ENCODE measurements around the gene LHFPL3.

The LHFPL3 gene

GRCh38 chr7:104793066-104793465, 464.7 kb downstream of the LHFPL3 start:
- H3K4me1 Mint-ChIP-seq: no peaks in the 10 kb centered on the region
- peaks cover 6% of the 10 kb centered on the region for H3K27me3 Mint-ChIP-seq (ENCODE audit: low read depth, poor library complexity)
- H3K9me3 Mint-ChIP-seq: no peaks in the 10 kb centered on the region
- no peak for DNase-seq
- H3K27ac Mint-ChIP-seq: no peak overlapping the region
- H3K36me3 Mint-ChIP-seq (ENCODE audit: low read depth): no peaks in the 10 kb centered on the region
- H3K4me3 Mint-ChIP-seq: no peak overlapping the region
- TF ChIP-seq CTCF (IDR thresholded peaks at IDR 0.05): no peak

- Mint-ChIP-seq H3K4me1 (no peaks in the 10 kb centered on the region), H3K36me3 (ENCODE audit: low read depth) (no peaks in the 10 kb centered on the region), H3K9me3 (no peaks in the 10 kb centered on the region), H3K27me3 (ENCODE audit: low read depth, poor library complexity) (peaks cover 6% of the 10 kb centered on the region), H3K27ac (no peak overlapping the region), H3K4me3 (no peak overlapping the region)
- DNase-seq: no peak
- TF ChIP-seq CTCF (IDR thresholded peaks at IDR 0.05): no peak
These were observed 465.8 kb downstream of the LHFPL3 start for GRCh38 chr7:104794154-104794553.

- Mint-ChIP-seq H3K4me1 (no peaks in the 10 kb centered on the region), H3K9me3 (no peaks in the 10 kb centered on the region), H3K36me3 (ENCODE audit: low read depth) (no peaks in the 10 kb centered on the region), H3K27ac (no peak overlapping the region), H3K4me3 (no peak overlapping the region), H3K27me3 (ENCODE audit: low read depth, poor library complexity) (peaks cover 9% of the 10 kb centered on the region)
- DNase-seq: no peak
- no peak for TF ChIP-seq CTCF (IDR thresholded peaks at IDR 0.05)
These were observed 466.2 kb downstream of the LHFPL3 start for GRCh38 chr7:104794589-104794988.

GRCh38 chr7:104795086-104795485, 466.7 kb downstream of the LHFPL3 start:
- no peak for DNase-seq
- no peak overlapping the region for H3K27ac Mint-ChIP-seq
- H3K36me3 Mint-ChIP-seq (ENCODE audit: low read depth): no peaks in the 10 kb centered on the region
- TF ChIP-seq CTCF (IDR thresholded peaks at IDR 0.05): no peak
- no peaks in the 10 kb centered on the region for H3K4me1 Mint-ChIP-seq
- peaks cover 10% of the 10 kb centered on the region for H3K27me3 Mint-ChIP-seq (ENCODE audit: low read depth, poor library complexity)
- no peaks in the 10 kb centered on the region for H3K9me3 Mint-ChIP-seq
- H3K4me3 Mint-ChIP-seq: no peak overlapping the region

GRCh38 chr7:104795616-104796398, 467.4 kb downstream of the LHFPL3 start:
- Mint-ChIP-seq H3K27ac (no peak overlapping the region), H3K4me1 (no peaks in the 10 kb centered on the region), H3K36me3 (ENCODE audit: low read depth) (no peaks in the 10 kb centered on the region), H3K27me3 (ENCODE audit: low read depth, poor library complexity) (peaks cover 14% of the 10 kb centered on the region), H3K9me3 (no peaks in the 10 kb centered on the region), H3K4me3 (no peak overlapping the region)
- no peak for TF ChIP-seq CTCF (IDR thresholded peaks at IDR 0.05)
- DNase-seq: no peak

- Mint-ChIP-seq H3K9me3 (no peaks in the 10 kb centered on the region), H3K4me1 (no peaks in the 10 kb centered on the region), H3K36me3 (ENCODE audit: low read depth) (no peaks in the 10 kb centered on the region), H3K27ac (no peak overlapping the region), H3K27me3 (ENCODE audit: low read depth, poor library complexity) (peaks cover 11% of the 10 kb centered on the region), H3K4me3 (no peak overlapping the region)
- DNase-seq: no peak
- TF ChIP-seq CTCF (IDR thresholded peaks at IDR 0.05): no peak
These were observed 471.9 kb downstream of the LHFPL3 start for GRCh38 chr7:104800307-104800706.
